ENCODE measurements around the gene KIAA0040. TPM values are rescaled to one million over a fixed set of nuclear protein-coding genes. Genes with fewer than 3 reads are reported as not detected.

Gene KIAA0040
- total RNA-seq, 1 donor from 2014 or later = 44.8 TPM

- Histone ChIP-seq H3K9me3 (no peaks in the 10 kb centered on the region), H3K27me3 (peaks cover 4% of the 10 kb centered on the region), H3K27ac (no peak overlapping the region), H3K4me1 (peaks cover 4% of the 10 kb centered on the region), H3K4me3 (no peak overlapping the region), H3K36me3 (peaks cover 17% of the 10 kb centered on the region)
- DNase-seq (no peak), ATAC-seq (no peak)
- intact Hi-C loops (cut with DNase I) = loop anchor here (5.0 kb wide), 2 partner anchors 37 to 67 kb away; partner anchors contain the start of gene KIAA0040
- no peak for TF ChIP-seq CTCF (IDR thresholded peaks at IDR 0.05)
Measured at GRCh38 chr1:175155473-175155856, 37.1 kb downstream of the KIAA0040 start.

GRCh38 chr1:175154629-175155472, 37.7 kb downstream of the KIAA0040 start:
- ATAC-seq (peak; percentile 86), DNase-seq (peak; percentile 82)
- TF ChIP-seq CTCF (IDR thresholded peaks at IDR 0.05) = peak; percentile 91
- H3K27me3 ChIP-seq = peaks cover 4% of the 10 kb centered on the region
- no peaks in the 10 kb centered on the region for H3K9me3 ChIP-seq
- H3K4me1 ChIP-seq = peaks cover 4% of the 10 kb centered on the region
- H3K27ac ChIP-seq = no peak overlapping the region
- no peak overlapping the region for H3K4me3 ChIP-seq
- peaks cover 11% of the 10 kb centered on the region for H3K36me3 ChIP-seq
- intact Hi-C loops (cut with DNase I) = loop anchor here (5.0 kb wide), 3 partner anchors 37 to 162 kb away; partner anchors contain the start of gene KIAA0040

GRCh38 chr1:175152006-175152652, 40.4 kb downstream of the KIAA0040 start:
- H3K36me3 ChIP-seq = no peaks in the 10 kb centered on the region
- no peak for DNase-seq
- H3K27ac ChIP-seq = no peak overlapping the region
- H3K4me1 ChIP-seq = peaks cover 4% of the 10 kb centered on the region
- no peaks in the 10 kb centered on the region for H3K9me3 ChIP-seq
- ATAC-seq = peak; percentile 83
- H3K4me3 ChIP-seq = no peak overlapping the region
- H3K27me3 ChIP-seq = peaks cover 4% of the 10 kb centered on the region
- TF ChIP-seq CTCF (IDR thresholded peaks at IDR 0.05) = peak; percentile 92
- intact Hi-C loops (cut with DNase I) = loop anchor here (5.0 kb wide), 1 partner anchor 165 kb away; no protein-coding TSS in a partner anchor

GRCh38 chr1:175150596-175151319, 41.8 kb downstream of the KIAA0040 start:
- Histone ChIP-seq H3K4me3 (no peak overlapping the region), H3K36me3 (no peaks in the 10 kb centered on the region), H3K9me3 (no peaks in the 10 kb centered on the region), H3K27ac (no peak overlapping the region), H3K4me1 (peaks cover 4% of the 10 kb centered on the region), H3K27me3 (peaks cover 4% of the 10 kb centered on the region)
- no peak for TF ChIP-seq CTCF (IDR thresholded peaks at IDR 0.05)
- DNase-seq = no peak
- intact Hi-C loops (cut with DNase I) = loop anchor here (5.0 kb wide), 1 partner anchor 167 kb away; no protein-coding TSS in a partner anchor
- no peak for ATAC-seq

GRCh38 chr1:175148068-175148467, 44.5 kb downstream of the KIAA0040 start:
- ATAC-seq (no peak), DNase-seq (no peak)
- Histone ChIP-seq H3K4me3 (no peak overlapping the region), H3K9me3 (no peaks in the 10 kb centered on the region), H3K36me3 (no peaks in the 10 kb centered on the region), H3K27ac (no peak overlapping the region), H3K4me1 (peaks cover 4% of the 10 kb centered on the region), H3K27me3 (no peaks in the 10 kb centered on the region)
- intact Hi-C loops (cut with DNase I) = no loop called here
- no peak for TF ChIP-seq CTCF (IDR thresholded peaks at IDR 0.05)
